Activated CD8-positive, alpha-beta memory T cell treated with anti-CD3 and anti-CD28 coated beads, Interleukin-2, amount 50 U/mL, for 48 hours (primary cell): ENCODE results near the gene NTSR1.

ENCODE experiments used
- DNase-seq: peaks from one replicate; pipeline ENCODE4 v3.0.0-alpha.2; 2020

The NTSR1 gene

DNA sequence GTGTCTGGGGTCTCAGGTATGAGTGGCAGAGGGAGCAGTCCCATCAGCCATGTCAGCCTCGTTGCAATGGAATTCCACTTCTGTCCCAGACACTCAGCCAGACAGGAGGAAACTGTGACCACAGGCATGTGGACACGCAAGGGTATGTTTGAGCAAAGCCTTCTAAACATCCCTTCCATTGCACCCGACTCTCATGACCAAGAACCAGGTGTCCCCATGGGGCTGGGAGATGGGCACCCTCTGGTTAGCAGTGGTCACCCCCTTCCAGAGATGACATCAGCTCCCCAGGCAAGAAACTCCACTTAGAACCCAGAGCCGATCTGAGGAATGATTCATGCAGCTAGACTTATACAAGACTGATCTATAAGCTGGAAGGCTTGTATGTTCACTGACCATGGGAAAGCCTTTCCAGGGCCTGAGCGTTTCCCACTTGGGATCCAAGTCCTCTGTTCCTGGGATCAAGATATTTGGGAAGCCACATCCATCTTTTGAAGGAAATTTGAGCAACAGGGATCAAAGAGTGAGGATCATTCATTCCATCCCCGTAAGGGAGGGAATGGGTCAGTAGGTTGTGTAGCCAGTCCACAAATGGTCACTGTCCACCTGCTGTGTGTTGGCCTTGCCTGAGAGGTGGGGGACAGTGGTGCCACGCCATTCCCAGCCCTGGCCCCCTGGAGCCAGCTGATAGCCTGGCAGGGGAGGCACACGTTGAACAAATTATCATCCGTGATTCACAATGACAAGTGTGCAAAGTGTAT lies 83.7 kb downstream of the NTSR1 start:
- no peak for DNase-seq

DNA sequence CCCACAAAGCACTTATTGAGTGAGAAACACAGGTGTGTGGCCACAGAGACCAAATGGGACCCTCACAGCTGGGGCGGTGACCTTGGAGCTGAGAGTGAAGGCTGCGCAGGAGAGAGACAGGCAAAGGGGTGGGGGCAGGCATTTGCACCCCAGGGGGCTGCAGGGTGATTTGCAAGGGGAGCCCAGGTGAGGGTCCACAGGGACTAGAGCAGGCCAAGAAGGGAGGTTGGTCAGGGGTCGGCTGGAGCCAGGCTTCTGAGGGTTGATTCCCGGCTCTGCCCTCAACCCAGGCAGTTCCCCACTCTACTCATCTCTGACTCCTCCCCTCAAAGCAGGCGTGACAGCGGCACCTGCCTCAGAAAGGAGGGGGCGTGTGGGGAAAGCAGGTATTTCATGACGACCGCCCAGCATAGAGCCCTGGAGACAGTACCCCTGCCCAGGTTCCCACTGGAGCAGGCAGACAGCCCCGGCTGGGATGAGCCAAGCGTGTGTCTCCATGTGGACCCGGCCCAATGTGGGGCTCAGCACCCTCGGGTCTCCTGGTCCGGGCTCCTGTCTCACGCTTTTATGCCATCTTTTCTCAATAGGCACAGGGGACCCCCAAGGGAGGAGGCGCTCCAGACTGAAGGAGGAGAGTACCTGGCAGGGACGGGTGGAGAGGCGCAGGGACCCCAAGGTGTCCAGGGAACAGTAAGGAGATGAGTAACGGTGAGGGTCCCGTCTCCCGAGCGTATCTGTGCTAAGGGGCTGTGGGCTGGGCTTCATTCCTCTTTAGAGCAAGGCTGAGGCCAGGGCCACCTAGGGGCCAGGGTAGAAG lies 84.5 kb downstream of the NTSR1 start:
- no peak for DNase-seq

DNA sequence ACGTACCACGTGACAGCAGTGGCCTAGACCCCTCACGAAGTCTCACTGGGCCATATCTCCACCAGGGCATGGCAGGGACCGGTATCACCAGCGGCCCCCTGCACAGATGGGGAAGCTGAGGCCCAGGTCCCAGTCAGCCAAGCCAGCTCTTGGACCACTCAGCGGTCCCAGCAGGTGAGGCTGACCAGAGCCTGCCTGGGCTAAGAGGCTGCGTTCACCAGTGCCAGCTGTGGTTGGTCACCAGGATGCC lies 85.0 kb downstream of the NTSR1 start:
- no peak for DNase-seq

DNA sequence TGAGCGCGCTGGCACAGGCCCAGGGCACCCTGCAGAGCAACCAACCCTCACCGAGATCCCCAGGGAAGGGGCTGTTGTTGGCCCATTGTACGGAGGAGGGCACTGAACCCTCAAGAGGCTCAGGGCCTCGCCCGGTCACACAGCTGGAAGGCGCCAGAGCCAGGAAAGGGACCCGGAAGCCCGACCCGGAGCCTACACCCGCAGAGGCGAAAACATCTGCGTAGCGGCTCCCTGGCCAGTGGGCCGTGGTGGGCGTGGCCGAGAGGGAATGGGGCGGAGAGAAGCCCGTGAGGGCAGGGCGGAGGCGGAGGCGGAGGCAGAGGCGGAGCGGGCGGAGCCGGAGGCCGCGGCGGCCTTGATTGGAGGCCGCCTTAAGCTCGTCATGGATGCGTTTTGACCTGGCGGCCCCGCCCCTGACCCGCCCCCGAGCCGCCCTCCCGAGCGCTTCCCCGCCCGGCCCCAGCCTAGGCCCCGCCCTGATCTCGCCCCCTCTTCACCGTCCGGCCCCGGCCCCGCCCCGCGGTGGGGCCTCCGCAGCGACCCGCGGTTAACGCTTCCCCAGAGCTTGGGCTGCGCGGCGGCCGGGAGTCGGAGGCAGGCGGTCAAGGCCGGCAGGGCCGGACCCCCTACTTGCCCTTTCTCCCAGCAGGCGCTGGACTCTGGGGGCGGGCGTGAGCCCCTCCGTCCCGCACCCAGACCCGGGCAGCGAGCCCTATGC lies 85.5 kb downstream of the NTSR1 start:
- DNase-seq, result peak; percentile 98

DNA sequence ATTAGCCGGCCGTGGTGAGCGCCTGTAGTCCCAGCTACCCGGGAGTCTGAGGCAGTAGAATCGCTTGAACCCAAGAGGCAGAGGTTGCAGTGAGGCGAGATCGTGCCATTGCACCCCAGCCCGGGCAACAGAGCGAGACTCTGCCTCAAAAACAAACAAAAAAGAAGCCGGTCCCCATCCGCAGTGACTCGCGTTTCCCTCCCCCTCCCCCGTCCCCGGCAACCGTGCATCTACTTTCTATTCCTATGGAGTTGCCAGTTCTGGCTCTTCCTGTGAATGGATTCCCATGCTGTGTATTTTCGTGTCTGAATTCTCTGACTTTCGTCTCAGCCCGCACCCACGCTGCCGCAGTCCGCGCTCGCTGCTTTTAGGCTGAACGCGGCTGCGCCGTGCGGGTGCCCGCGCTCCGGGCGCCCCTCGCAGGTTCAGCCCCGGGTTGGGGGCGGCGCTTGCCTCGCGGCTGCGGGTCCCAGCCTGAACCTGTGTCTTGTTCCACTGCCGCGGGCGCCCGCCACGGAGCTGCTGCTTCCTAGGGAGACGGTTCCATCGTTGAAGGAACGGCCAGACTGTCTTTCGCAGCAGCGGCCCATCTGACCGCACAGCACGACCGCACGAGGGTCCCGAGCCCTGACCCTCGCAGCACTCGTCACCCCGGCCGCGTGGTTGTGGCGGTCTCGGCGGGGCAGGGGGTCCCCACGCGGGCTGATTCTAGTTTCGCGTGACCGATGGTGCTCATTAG lies 86.6 kb downstream of the NTSR1 start:
- DNase-seq, result peak; percentile 87

GRCh38 chr20:62796699-62797491 lies 88.3 kb downstream of the NTSR1 start:
- DNase-seq, result no peak

DNA sequence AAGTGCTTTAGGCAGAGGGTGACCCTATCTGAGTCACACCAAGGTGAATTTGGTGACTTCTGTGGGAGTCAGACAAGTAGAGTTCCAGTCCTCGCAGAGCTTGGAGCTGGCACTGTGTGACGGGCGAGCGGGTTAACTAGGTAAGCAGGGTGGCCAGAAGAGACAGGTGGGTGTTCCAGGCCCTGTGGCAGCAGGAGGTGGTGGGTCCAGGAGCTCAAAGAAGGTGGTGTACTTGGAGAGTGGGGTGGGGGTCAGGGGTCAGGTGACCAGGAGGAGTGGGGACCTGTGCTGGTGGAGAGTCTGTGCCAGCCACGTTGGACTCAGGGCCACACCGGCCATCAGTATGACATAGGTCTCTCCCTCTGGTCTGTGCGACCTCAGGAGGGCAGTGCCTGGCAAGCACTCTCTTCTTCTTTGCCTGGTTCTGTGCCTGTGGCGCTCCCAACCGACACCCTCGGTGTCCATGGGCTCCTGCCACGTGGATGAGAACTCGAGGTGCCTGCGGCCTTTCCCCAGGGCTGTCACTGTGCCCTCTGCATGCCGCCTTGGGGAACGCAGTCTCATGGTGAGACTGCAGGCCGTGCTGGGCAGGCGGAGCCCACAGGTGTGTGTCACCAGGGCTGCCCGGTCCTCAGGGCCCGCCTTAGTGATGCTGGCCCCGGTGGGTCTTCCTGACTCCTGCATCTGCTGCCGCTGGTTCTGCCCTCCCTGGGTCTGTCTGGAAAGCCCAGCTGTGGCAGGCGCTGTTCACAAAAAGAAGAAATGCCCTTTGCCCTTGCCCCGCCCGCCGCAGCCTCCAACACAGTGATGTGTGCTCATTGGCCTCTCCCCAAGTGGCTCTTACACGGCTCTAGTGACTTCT lies 89.3 kb downstream of the NTSR1 start:
- no peak for DNase-seq

DNA sequence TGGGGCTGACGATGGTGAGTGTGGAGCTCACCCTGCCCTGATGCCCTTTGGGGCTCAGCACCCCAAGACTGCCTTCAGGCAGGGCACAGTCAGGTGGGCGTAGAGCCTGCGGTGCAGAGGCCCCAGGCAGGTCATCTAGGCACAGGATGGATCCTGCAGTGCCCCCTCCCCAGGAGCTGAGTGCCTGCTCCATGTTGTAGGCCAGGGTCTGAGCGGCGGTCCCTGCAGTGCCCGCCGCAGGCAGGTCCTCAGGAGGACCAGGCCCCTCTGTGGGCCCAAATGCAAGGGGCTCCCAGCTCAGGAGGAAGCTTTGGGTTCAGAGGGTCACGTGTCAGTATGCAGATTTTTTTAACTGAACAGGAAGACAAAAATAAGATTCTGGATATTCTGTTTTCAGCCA lies 90.4 kb downstream of the NTSR1 start:
- DNase-seq, result no peak

DNA sequence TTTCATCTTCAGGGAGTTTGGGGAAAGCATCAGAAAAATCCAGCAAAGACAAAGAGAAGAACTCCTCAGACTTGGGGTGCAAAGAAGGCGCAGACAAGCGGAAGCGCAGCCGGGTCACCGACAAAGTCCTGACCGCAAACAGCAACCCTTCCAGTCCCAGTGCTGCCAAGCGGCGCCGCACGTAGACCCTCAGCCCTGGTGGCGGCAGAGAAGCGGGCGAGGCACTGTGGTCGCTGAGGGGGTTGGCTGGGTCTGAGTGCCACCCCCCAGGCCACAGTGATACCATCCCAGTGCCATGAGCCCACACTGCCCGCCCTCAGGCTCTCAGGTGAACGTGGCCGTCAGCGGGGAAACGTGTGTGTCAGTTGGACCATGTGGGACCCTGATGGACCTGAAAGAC lies 90.8 kb downstream of the NTSR1 start:
- DNase-seq, result no peak

DNA sequence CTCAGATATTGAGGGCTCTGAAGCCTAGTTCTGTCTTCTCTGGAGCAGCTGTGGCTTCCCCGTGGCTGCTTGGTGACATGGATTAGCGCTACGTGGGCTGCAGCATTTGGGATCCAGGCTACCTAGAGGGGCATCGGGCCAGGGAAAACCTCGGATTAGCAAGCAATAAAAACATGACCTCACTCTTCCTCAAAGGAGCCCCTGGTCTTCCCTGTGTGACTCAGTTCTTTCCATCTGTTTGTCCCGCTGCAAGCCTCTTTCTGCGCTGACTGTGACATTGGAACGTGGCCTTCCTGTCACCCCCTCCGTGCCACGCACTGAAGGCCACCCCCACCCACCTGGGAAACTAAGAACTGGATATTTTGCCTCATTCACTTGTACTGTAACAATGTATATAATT lies 91.2 kb downstream of the NTSR1 start:
- DNase-seq, result no peak

- DNase-seq, result no peak
These were observed 92.0 kb downstream of the NTSR1 start for GRCh38 chr20:62800314-62801259.

DNA sequence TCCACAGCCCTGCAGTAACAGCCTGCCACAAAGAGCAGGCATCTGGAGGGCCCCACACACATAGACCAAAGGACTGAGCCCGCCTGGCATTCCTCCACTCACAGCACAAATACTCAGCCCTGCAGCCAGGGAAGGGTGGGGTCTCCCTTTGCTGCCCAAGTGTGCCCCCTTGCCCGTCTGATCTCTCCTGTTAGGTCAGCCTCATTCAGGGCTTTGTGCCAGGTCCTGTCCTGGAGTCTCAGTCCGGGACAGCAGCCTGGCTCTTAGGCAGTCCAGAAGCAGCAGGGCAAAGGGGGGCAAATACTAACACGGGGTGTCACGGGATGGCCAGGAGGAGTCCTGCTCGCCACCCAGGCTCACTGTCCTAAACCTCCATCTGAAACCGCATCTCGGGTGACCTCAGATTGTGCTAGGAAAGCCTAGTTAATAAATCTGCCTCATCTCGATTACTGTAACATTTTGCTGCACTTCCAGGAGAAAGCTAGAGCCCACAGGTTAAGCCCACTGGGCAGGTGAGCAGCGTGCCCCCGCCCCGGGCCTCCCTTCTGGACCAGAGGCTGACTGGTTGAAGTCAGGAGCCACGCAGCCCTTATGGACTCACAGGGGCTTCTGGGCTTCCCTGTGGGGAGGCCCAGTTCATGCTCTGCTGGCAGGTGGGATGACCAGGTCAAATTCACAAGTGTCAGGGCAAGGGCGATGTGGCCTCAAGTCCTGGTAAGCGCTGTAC lies 92.8 kb downstream of the NTSR1 start:
- DNase-seq, result no peak

DNA sequence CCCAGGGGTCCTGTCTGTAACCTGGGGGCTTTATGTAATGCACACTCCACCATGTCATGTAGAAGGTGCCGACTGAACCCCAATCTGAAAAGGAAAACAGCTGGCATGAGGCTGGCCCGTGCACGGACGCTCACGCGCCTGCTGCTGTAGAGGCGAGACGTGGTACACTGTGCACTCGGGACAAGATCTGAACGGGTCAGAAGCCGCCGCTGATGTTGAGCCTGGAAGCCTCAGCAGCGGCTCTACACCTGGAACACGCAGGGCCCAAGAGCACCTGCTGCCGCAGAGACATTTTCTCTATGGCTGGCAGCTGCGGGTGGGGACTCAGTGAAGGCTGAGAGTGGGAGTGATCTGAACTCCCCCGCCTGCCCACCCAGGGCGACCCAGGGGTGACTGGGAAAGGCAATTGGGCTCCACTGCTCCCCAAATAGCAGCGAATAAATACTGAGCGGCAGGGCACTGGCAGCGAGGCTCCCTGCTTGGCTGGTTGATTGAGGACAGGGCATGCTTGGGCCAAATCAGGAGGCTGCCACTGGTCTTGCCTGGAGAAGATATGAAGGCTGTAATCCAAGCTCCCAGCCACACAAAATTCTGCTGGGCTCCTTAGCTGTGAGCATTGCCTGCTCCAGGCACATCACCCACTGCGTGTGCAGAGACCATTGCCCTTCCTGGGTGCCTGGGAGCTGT lies 93.5 kb downstream of the NTSR1 start:
- DNase-seq, result no peak

- DNase-seq, result no peak
These were observed 95.5 kb downstream of the NTSR1 start for GRCh38 chr20:62804021-62804626.

DNA sequence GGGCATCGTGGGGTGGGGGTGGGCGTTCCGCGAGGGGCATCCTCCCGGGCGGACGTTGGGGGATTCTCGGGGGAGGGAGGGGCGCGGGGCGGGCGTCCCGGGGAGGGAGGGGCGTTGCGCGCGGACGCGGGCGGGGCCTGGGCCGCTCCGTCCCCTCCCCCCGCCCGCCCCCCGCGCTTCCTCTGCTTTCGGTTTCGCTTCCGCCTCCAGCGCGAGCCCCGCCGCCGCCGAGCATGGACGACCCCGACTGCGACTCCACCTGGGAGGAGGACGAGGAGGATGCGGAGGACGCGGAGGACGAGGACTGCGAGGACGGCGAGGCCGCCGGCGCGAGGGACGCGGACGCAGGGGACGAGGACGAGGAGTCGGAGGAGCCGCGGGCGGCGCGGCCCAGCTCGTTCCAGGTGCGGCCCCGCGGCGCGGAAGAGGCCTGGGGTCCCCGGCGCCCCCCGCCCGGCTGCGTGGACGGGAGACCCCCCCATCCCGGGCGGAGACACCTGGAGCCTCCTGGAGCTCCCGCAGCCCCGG lies 96.1 kb downstream of the NTSR1 start, which contains the start of gene OGFR:
OGFR (plus strand) TSS at position 209 of the 528 bp plus-strand sequence; CDS start at position 234, 25 bp downstream.
- peak; percentile 88 for DNase-seq

DNA sequence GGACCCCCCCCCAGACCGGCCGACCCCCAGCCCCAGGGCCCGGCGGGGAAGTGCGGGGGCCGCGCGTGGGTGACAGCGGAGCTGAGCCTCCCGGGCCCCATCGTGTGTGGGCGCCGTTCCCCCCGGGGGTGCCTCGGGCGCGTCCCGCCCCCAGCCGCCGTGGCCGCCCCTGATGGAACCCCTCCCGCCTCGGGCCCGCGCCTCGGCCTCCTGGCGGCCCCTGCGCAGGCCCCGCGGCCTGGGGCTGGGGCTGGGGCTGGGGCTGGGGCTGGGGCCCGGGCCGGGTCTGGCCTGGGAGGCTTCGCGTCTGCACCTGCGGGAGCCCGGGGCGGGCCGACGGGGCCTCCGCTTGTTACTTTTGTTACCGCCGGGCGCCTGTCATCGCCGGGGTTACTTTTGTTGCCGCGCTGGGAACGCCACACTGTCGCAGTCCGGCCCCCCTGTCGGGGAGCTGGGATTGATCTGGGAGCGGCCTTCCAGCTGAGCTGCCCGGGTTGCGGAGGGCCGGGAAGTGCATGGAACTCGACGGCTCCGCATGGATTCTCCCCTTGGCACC lies 96.6 kb downstream of the NTSR1 start:
- DNase-seq, result no peak

GRCh38 chr20:62805711-62806382 lies 97.2 kb downstream of the NTSR1 start:
- DNase-seq, result no peak
